GM10847 (cell line): ENCODE results near the gene ENTHD1.

Source experiments
- POLR2A ChIP-seq: IDR thresholded peaks from 2 replicates; pipeline ENCODE4 v1.6.1; 2011; ENCODE audit not compliant: insufficient read length; ENCODE audit errors: extremely low read depth

ENTHD1 gene

DNA sequence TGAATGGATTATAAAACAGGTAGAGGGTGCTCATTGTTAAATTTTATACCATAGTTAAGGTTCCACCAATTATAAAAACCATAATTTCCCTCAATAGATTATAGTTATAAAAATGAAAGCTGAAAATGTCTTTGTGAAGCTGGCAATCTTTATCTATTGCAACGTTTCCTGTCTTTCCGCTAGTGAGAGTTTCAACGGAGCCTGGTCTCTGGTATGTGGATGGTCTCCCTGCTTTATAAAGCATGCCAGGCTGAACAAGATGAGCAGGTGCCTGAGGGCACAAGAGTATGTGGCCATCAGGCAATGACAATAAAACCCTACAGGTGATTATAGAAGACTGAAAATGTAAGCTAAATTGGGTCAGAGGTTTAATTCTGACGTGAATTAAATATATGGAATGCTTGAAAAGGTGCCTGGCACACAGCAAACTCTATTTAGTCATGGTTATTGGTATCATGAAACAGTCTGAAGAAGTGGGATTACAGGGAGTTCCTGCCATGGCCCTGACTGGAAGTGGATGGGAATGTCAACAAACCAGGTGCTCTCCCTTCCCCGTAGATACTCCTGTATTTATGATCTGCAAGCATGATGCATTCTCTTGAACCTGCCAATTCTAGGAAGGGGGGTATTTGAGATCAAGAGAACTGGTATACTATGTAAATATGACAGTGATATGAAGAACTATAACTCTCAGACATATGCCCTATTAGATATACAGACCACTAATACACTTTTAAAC, 115.7 kb downstream of the ENTHD1 start:
- TF ChIP-seq POLR2A, result no peak

DNA sequence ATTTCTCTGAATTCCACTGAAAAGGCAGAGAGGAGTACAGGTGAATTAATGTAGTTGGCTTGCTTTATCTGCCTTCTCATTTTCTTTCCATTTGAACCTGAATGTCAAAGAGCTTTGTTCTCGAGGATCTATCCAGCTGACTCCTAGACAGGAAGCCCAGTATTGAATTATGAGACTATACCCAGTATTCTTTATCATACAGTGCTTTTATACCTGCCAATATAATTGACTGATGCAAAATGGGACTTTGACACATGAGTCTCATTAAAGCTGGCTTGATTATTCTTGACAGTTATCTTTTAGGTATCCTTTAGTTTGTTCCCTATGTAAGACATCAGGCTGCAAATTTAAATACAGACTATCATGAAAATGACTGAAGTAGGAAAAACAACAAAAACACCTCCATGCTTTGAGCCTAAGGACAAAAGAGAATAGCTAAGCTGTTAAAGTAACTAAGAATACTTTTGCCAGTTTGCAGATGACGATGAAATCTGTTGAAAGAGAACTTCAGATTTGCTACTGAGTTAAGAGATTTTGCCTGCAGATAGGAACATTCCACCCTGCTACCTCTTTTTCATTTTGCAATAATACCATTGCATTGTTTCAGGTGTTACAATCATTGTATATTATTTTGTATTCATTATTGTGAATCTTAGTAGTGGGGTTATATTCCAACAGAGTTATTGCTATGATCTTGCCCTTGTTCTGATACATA, 117.1 kb downstream of the ENTHD1 start:
- no peak for TF ChIP-seq POLR2A

DNA sequence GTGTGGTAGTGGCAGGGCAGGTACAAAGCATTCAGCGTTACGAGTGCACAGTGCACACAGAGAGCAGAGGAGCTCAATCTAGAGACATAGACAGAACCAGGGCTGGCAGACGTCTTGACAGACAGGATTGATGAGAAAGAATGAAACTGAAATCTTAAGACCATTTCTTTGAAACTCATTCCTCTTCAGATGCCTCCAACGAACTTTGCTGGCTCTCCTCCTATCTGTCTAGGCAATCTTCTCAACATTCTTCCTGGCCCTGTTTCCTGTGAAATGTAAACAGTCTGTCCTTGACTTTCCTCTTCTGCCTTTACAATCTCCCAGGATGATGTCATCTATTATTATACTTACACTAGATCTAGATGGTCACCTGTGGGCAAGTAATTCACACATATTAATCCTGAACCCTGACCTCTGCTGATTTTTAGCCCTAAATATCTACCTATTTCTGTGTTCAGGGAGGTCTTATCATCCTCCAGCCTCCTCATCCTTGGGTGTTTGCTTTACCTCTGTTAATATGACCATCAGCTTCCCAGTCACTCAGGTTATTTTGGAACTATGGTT, 119.5 kb downstream of the ENTHD1 start:
- TF ChIP-seq POLR2A, result no peak

- TF ChIP-seq POLR2A, result no peak
Observed at GRCh38 chr22:39773503-39773902, 120.1 kb downstream of the ENTHD1 start.

DNA sequence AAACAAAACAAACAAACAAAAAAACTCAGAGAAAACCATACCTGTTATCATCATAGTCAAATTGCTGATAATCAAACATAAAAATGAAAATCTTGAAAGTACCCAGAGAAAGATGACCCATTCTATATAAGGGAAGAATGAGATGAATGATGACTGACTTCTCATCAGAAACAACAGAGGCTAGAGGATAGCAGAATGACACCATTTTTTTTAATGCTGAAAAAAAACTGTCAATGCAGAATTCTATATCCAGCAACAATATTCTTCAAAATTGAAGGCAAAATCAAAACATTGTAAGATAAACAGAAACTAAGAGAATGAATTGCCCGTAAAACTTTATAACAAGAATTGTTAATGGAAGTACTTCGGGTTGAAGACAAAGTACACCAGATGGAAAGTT, 122.1 kb downstream of the ENTHD1 start:
- TF ChIP-seq POLR2A, result no peak

GRCh38 chr22:39765661-39766060, 127.9 kb downstream of the ENTHD1 start:
- TF ChIP-seq POLR2A, result no peak

- TF ChIP-seq POLR2A, result no peak
Observed at GRCh38 chr22:39765046-39765445, 128.5 kb downstream of the ENTHD1 start.

DNA sequence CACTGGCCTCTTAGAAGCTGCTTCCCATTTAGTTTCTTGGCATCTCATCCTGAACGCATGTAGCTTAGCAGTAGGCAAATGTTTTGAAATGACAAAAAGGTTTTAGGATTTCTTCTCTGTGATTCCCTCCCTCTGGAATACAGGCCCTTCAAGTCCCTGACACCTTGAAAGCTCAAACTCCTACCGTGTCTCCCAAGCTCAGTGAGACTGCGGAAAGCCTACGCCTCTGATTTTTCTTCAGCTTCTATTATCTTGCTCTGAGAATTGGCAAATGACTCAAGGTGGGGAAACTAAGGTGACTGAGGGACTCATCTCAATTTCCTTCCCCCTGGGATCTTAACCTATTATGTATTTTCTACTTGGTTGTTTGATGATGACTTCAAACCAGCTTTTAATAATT, 130.3 kb downstream of the ENTHD1 start:
- no peak for TF ChIP-seq POLR2A

- no peak for TF ChIP-seq POLR2A
Observed at GRCh38 chr22:39750759-39751158, 142.8 kb downstream of the ENTHD1 start.

GRCh38 chr22:39748877-39749276, 144.7 kb downstream of the ENTHD1 start:
- TF ChIP-seq POLR2A, result no peak

DNA sequence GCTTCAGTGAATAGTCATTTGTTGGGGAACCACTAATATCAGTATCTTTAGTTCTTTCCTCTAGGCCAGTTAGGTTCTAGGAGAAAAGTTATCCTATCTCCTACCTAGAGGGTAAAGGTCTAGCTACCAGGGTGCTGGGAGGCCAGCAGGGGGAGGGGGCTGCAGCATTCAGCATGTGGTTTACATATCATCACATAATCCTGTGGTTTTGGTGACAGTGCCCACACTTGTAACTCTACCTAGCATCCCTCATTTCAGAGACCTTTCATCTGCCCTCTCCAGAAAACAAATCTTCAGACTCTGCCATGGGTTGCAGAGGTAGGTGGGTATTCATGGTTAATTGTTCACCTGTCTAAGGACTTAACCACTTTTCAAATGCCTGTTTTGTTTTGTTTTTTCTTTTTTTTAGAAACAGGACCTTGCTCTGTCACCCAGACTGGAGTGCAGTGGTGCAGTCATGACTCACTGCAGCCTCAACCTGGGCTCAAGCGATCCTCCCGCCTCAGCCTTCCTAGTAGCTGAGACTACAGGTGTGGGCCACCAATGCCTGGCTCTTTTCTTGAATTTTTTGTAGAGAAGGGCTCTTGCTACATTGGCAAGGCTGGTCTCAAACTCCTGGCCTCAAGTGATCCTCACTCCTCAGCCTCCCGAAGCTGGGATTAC, 146.8 kb downstream of the ENTHD1 start:
- TF ChIP-seq POLR2A, result no peak

GRCh38 chr22:39745789-39746188, 147.8 kb downstream of the ENTHD1 start:
- TF ChIP-seq POLR2A, result no peak

DNA sequence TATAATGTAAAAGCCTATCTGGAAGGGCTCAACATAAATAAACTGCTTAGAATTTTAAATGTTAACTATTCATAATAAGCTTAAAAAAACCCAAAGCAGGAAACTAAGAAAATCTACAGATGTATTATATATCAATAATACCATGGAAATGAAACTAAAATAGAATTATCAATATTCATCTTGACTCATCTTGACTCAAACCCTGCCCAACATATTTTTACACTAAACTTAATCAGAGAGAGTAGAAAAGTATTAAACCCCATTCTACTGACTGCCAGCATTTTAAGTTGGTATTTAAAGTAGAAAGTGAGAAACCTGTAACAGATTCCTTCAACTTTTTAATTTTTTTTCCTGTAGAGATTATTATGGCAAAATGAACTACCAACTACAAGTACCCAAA, 149.2 kb downstream of the ENTHD1 start:
- TF ChIP-seq POLR2A, result no peak

- no peak for TF ChIP-seq POLR2A
Observed at GRCh38 chr22:39743935-39744334, 149.6 kb downstream of the ENTHD1 start.

DNA sequence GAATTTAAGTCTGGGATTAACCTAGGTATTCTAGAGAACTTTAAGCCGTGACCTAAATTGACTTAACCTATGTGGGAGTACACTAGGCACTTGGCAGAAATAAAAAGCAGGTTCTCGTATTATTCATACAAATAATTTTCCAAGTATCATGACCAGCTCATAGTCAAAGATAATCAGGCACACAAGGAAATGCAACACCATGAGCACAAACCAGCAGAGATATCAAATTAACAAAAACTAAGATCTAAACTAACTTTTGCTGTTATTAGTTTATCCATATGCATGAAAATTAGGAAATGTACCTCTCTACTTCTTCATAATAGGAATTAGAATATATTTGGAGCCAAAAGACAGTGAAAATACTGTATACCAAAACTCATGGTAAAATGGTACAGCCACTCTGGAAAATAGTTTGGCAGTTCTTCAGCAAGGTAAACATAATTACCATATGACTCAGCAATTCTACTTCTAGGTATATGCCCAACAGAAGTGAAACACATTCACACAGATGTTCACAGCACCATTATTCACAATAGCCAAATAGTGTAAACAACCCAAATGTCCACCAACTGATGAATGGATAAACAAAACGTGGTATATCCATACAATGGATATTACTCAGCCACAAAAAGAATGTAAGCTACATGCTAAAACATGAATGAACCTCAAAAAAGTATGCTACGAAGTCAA, 154.1 kb downstream of the ENTHD1 start:
- no peak for TF ChIP-seq POLR2A
